GM23338 (cell line): Measurements from ENCODE around the gene HRH4. TPM values are rescaled to one million over a fixed set of nuclear protein-coding genes. Genes with fewer than 3 reads are reported as not detected.

Source experiments
- ATAC-seq: fragments of 200-7000 bp; cut with Tn5 transposase; 3 replicates; pipeline ENCODE4 v1.9.1; 2020
- DNase-seq: peaks from one replicate; pipeline ENCODE4 v3.0.0-alpha.2; 2015; ENCODE audit warnings: low spot score
- H2AFZ ChIP-seq: fragments of 200-600 bp; sonication (generic); 2 replicates; pipeline ENCODE4 v1.8.0; 2016; ENCODE audit warnings: antibody characterized with exemption, mild to moderate bottlenecking, moderate library complexity
- H3F3A ChIP-seq: fragments of 200-600 bp; sonication (generic); replicated peaks from 2 replicates; pipeline ENCODE4 v1.8.0; 2017; ENCODE audit warnings: antibody characterized with exemption, mixed run types, low read depth
- H3K27ac ChIP-seq: fragments of 200-600 bp; sonication (generic); 2 replicates; pipeline ENCODE4 v1.6.1; 2016; ENCODE audit warnings: low read depth
- H3K27me3 ChIP-seq: fragments of 200-600 bp; sonication (generic); 2 replicates; pipeline ENCODE4 v1.8.0; 2016; ENCODE audit warnings: mild to moderate bottlenecking, mixed run types, moderate library complexity; ENCODE audit not compliant: insufficient read depth
- H3K36me3 ChIP-seq: fragments of 200-600 bp; sonication (generic); 2 replicates; pipeline ENCODE4 v1.8.0; 2016; ENCODE audit warnings: mild to moderate bottlenecking; ENCODE audit not compliant: insufficient read depth
- H3K4me1 ChIP-seq: fragments of 200-600 bp; sonication (generic); 2 replicates; pipeline ENCODE4 v1.8.0; 2016; ENCODE audit warnings: mild to moderate bottlenecking, moderate library complexity; ENCODE audit not compliant: insufficient read depth
- H3K4me2 ChIP-seq: fragments of 200-600 bp; sonication (generic); 2 replicates; pipeline ENCODE4 v1.7.1; 2017; ENCODE audit warnings: mixed run types
- H3K4me3 ChIP-seq: fragments of 200-600 bp; sonication (generic); 2 replicates; pipeline ENCODE4 v1.6.1; 2016; ENCODE audit warnings: mixed run types
- H3K79me2 ChIP-seq: fragments of 200-600 bp; sonication (generic); replicated peaks from 2 replicates; pipeline ENCODE4 v1.8.0; 2017; ENCODE audit warnings: mild to moderate bottlenecking; ENCODE audit not compliant: insufficient read depth
- H3K9me2 ChIP-seq: fragments of 200-600 bp; sonication (generic); 2 replicates; pipeline ENCODE4 v1.8.0; 2017; ENCODE audit not compliant: insufficient read depth
- H4K20me1 ChIP-seq: fragments of 200-600 bp; sonication (generic); replicated peaks from 2 replicates; pipeline ENCODE4 v1.8.0; 2017; ENCODE audit warnings: mild to moderate bottlenecking; ENCODE audit not compliant: insufficient read depth
- H3K27ac Mint-ChIP-seq: 2 replicates; pipeline ENCODE4 v1.8.0; 2020; ENCODE audit warnings: inconsistent platforms, mild to moderate bottlenecking, moderate library complexity, mixed read lengths
- H3K27me3 Mint-ChIP-seq: 3 replicates; pipeline ENCODE4 v1.8.0; 2022; ENCODE audit warnings: low read depth, mild to moderate bottlenecking, moderate library complexity, mixed read lengths, inconsistent platforms; ENCODE audit not compliant: insufficient read depth, poor library complexity
- H3K36me3 Mint-ChIP-seq: 3 replicates; pipeline ENCODE4 v1.8.0; 2021; ENCODE audit warnings: low read depth, mild to moderate bottlenecking, inconsistent platforms, moderate library complexity, mixed read lengths
- H3K4me1 Mint-ChIP-seq: 3 replicates; pipeline ENCODE4 v1.8.0; 2020; ENCODE audit warnings: mild to moderate bottlenecking, inconsistent platforms, mixed read lengths
- H3K4me3 Mint-ChIP-seq: 3 replicates; pipeline ENCODE4 v1.8.0; 2021; ENCODE audit warnings: moderate library complexity, mild to moderate bottlenecking, inconsistent platforms, mixed read lengths
- H3K9me3 Mint-ChIP-seq: 3 replicates; pipeline ENCODE4 v1.8.0; 2020; ENCODE audit warnings: moderate library complexity, mild to moderate bottlenecking, inconsistent platforms, mixed read lengths
- CREB1 ChIP-seq: fragments of 250-450 bp; sonication (Bioruptor Pico); IDR thresholded peaks from 2 replicates; pipeline ENCODE4 v1.5.0; 2020; ENCODE audit warnings: low read depth, mild to moderate bottlenecking, moderate library complexity
- EZH2 ChIP-seq: fragments of 200-600 bp; sonication (generic); IDR thresholded peaks from one replicate; pipeline ENCODE4 v1.8.0; 2017; ENCODE audit warnings: antibody characterized with exemption, mild to moderate bottlenecking, low read depth; ENCODE audit not compliant: unreplicated experiment
- EZH2phosphoT487 ChIP-seq: fragments of 200-600 bp; sonication (generic); IDR thresholded peaks from one replicate; pipeline ENCODE4 v1.8.1; 2018; ENCODE audit warnings: antibody characterized with exemption; ENCODE audit not compliant: unreplicated experiment
- JUNB ChIP-seq: IDR thresholded peaks from one replicate; pipeline ENCODE4 v1.6.1; 2016; ENCODE audit warnings: antibody characterized with exemption; ENCODE audit not compliant: unreplicated experiment
- NANOG ChIP-seq: IDR thresholded peaks from 2 replicates; pipeline ENCODE4 v1.6.1; 2016; ENCODE audit warnings: antibody characterized with exemption, borderline replicate concordance
- POLR2AphosphoS5 ChIP-seq: IDR thresholded peaks from 2 replicates; pipeline ENCODE4 v1.6.1; 2016; ENCODE audit warnings: antibody characterized with exemption, low read depth
- REST ChIP-seq: IDR thresholded peaks from one replicate; pipeline ENCODE4 v1.6.1; 2018; ENCODE audit warnings: antibody characterized with exemption; ENCODE audit not compliant: unreplicated experiment
- STAT1 ChIP-seq: IDR thresholded peaks from one replicate; pipeline ENCODE4 v1.6.1; 2016; ENCODE audit warnings: antibody characterized with exemption; ENCODE audit not compliant: unreplicated experiment
- ZNF114 ChIP-seq: fragments of 250-450 bp; sonication (Bioruptor Pico); IDR thresholded peaks from 2 replicates; pipeline ENCODE4 v1.5.0; 2020; ENCODE audit warnings: mild to moderate bottlenecking, moderate library complexity
- ZNF331 ChIP-seq: fragments of 250-450 bp; sonication (Bioruptor Pico); IDR thresholded peaks from 2 replicates; pipeline ENCODE4 v1.5.0; 2020; ENCODE audit warnings: low read depth, mild to moderate bottlenecking, moderate library complexity
- ZNF462 ChIP-seq: fragments of 250-450 bp; sonication (Bioruptor Pico); IDR thresholded peaks from 2 replicates; pipeline ENCODE4 v1.5.0; 2020; ENCODE audit warnings: mild to moderate bottlenecking, moderate library complexity
- polyA plus RNA-seq: library from polyadenylated mRNA; unstranded; fragments of >200 nt; fragmentation: Nextera tagmentation; extraction: Ambion mirVana; gene quantifications from 2 replicates; pipeline ENCODE4 v1.2.1, GENCODE V29; 2016
- total RNA-seq: library from RNA; depleted of rRNA; stranded (reverse); fragments of >200 nt; shearing (Covaris generic); gene quantifications from 2 replicates; pipeline ENCODE4 v1.2.3, GENCODE V29; 2014
- TF ChIP-seq, protein P1 (sequence below), 2 experiments: fragments of 200-600 bp in 1 of 2; sonication (generic) in 1 of 2; conservative IDR thresholded peaks; 2 replicates each; pipeline versions ENCODE4 v1.5.1 to v1.6.1; 2016 to 2017; ENCODE audit warnings: antibody characterized with exemption in 2 of 2, low read depth in 2 of 2, mild to moderate bottlenecking in 2 of 2, moderate library complexity in 1 of 2
- TF ChIP-seq, protein P2 (sequence below): IDR thresholded peaks from 2 replicates; pipeline ENCODE4 v1.6.1; 2016; ENCODE audit warnings: antibody characterized with exemption

HRH4 gene
- total and polyA plus RNA-seq, 2 experiments from 2014 or later = 0.17 TPM; not detected in 1

DNA sequence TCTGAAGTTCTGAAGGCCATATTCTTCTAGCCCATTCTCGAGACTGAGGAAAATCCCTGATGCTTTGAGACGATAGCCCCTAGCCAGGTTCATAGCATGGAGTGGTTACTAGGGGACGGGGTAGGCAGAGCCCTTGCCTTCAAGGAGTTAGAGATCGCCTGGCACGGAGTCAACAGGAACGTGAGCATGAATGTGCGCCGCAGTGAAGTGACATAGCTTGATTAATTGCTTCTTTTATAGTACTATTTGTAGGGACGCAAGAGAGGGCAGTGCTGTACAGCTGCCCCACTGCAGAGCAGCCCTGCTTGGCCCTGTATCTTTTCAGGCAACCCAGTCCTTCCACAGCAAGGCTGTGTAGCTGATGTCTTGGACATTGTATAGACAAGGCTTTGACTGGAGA, 26.2 kb downstream of the HRH4 start:
- no peak for ATAC-seq

More for the DNA sequence above, 26.2 kb downstream of the HRH4 start:
- Histone ChIP-seq H2AFZ (no peak overlapping the region), H3K27me3 (no peaks in the 10 kb centered on the region), H4K20me1 (no peaks in the 10 kb centered on the region), H3K27ac (no peak overlapping the region), H3K36me3 (no peaks in the 10 kb centered on the region), H3K79me2 (no peaks in the 10 kb centered on the region), H3K4me2 (no peak overlapping the region), H3F3A (no peaks in the 10 kb centered on the region), H3K9me2 (no peaks in the 10 kb centered on the region), H3K4me1 (no peaks in the 10 kb centered on the region), H3K4me3 (no peak overlapping the region)
- H3K36me3 Mint-ChIP-seq = no peaks in the 10 kb centered on the region
- TF ChIP-seq, protein P1, sequence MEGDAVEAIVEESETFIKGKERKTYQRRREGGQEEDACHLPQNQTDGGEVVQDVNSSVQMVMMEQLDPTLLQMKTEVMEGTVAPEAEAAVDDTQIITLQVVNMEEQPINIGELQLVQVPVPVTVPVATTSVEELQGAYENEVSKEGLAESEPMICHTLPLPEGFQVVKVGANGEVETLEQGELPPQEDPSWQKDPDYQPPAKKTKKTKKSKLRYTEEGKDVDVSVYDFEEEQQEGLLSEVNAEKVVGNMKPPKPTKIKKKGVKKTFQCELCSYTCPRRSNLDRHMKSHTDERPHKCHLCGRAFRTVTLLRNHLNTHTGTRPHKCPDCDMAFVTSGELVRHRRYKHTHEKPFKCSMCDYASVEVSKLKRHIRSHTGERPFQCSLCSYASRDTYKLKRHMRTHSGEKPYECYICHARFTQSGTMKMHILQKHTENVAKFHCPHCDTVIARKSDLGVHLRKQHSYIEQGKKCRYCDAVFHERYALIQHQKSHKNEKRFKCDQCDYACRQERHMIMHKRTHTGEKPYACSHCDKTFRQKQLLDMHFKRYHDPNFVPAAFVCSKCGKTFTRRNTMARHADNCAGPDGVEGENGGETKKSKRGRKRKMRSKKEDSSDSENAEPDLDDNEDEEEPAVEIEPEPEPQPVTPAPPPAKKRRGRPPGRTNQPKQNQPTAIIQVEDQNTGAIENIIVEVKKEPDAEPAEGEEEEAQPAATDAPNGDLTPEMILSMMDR (conservative IDR thresholded peaks at IDR 0.05; ENCODE audit: low read depth in 2 of 2) = no peak
- TF ChIP-seq REST (no peak), STAT1 (no peak), EZH2phosphoT487 (no peak), ZNF114 (CRISPR knock-in tag) (no peak), NANOG (no peak), ZNF462 (CRISPR knock-in tag) (no peak), POLR2AphosphoS5 (no peak), JUNB (no peak), ZNF331 (CRISPR knock-in tag) (no peak), CREB1 (CRISPR knock-in tag) (no peak), EZH2 (no peak)
- TF ChIP-seq, protein P2, sequence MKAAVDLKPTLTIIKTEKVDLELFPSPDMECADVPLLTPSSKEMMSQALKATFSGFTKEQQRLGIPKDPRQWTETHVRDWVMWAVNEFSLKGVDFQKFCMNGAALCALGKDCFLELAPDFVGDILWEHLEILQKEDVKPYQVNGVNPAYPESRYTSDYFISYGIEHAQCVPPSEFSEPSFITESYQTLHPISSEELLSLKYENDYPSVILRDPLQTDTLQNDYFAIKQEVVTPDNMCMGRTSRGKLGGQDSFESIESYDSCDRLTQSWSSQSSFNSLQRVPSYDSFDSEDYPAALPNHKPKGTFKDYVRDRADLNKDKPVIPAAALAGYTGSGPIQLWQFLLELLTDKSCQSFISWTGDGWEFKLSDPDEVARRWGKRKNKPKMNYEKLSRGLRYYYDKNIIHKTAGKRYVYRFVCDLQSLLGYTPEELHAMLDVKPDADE = no peak
- no peak for DNase-seq
- H3K27me3 Mint-ChIP-seq = peaks cover 5% of the 10 kb centered on the region
- no peaks in the 10 kb centered on the region for H3K4me1 Mint-ChIP-seq
- H3K4me3 Mint-ChIP-seq = no peak overlapping the region
- H3K27ac Mint-ChIP-seq = no peak overlapping the region
- H3K9me3 Mint-ChIP-seq = no peaks in the 10 kb centered on the region
